ENCODE measurements around the gene TM7SF3.

Gene TM7SF3

GRCh38 chr12:26928661-26929060 lies 85.5 kb downstream of the TM7SF3 start:
- DNase-seq (ENCODE audit: low spot score), result no peak

Data from CD4-positive, alpha-beta T cell treated with Interleukin-2 at 100 ng/mL for 4 hours (primary cell).